ENCODE data around the gene GABRB1. TPM values are rescaled to one million over a fixed set of nuclear protein-coding genes. Genes with fewer than 3 reads are reported as not detected.

Gene GABRB1
- total RNA-seq, 1 donor = not detected

- Histone ChIP-seq H3K9me3 (ENCODE audit: low read depth, low read length) (no peaks in the 10 kb centered on the region), H3K27me3 (ENCODE audit: insufficient read depth, low read length) (no peaks in the 10 kb centered on the region), H3K4me1 (ENCODE audit: insufficient read depth, low read length) (no peaks in the 10 kb centered on the region), H3K4me3 (ENCODE audit: low read length) (no peak overlapping the region)
Measured at GRCh38 chr4:47315346-47315745, 284.0 kb downstream of the GABRB1 start.

- no peaks in the 10 kb centered on the region for H3K9me3 ChIP-seq (ENCODE audit: low read depth, low read length)
- H3K27me3 ChIP-seq (ENCODE audit: insufficient read depth, low read length) = peaks cover 3% of the 10 kb centered on the region
- no peaks in the 10 kb centered on the region for H3K4me1 ChIP-seq (ENCODE audit: insufficient read depth, low read length)
- H3K4me3 ChIP-seq (ENCODE audit: low read length) = no peak overlapping the region
Measured at GRCh38 chr4:47326025-47326424, 294.7 kb downstream of the GABRB1 start.

- Histone ChIP-seq H3K4me1 (ENCODE audit: insufficient read depth, low read length) (no peaks in the 10 kb centered on the region), H3K27me3 (ENCODE audit: insufficient read depth, low read length) (peaks cover 9% of the 10 kb centered on the region), H3K9me3 (ENCODE audit: low read depth, low read length) (no peaks in the 10 kb centered on the region), H3K4me3 (ENCODE audit: low read length) (no peak overlapping the region)
Measured at GRCh38 chr4:47330866-47331265, 299.5 kb downstream of the GABRB1 start.

GRCh38 chr4:47334652-47335051 lies 303.3 kb downstream of the GABRB1 start:
- no peak overlapping the region for H3K4me3 ChIP-seq (ENCODE audit: low read length)
- H3K4me1 ChIP-seq (ENCODE audit: insufficient read depth, low read length) = no peaks in the 10 kb centered on the region
- no peaks in the 10 kb centered on the region for H3K9me3 ChIP-seq (ENCODE audit: low read depth, low read length)
- H3K27me3 ChIP-seq (ENCODE audit: insufficient read depth, low read length) = peaks cover 6% of the 10 kb centered on the region

- Histone ChIP-seq H3K27me3 (ENCODE audit: insufficient read depth, low read length) (peaks cover 6% of the 10 kb centered on the region), H3K4me3 (ENCODE audit: low read length) (no peak overlapping the region), H3K9me3 (ENCODE audit: low read depth, low read length) (no peaks in the 10 kb centered on the region), H3K4me1 (ENCODE audit: insufficient read depth, low read length) (no peaks in the 10 kb centered on the region)
Measured at GRCh38 chr4:47337893-47338292, 306.5 kb downstream of the GABRB1 start.

GRCh38 chr4:47340914-47341313 lies 309.5 kb downstream of the GABRB1 start:
- Histone ChIP-seq H3K27me3 (ENCODE audit: insufficient read depth, low read length) (no peaks in the 10 kb centered on the region), H3K9me3 (ENCODE audit: low read depth, low read length) (no peaks in the 10 kb centered on the region), H3K4me1 (ENCODE audit: insufficient read depth, low read length) (no peaks in the 10 kb centered on the region), H3K4me3 (ENCODE audit: low read length) (no peak overlapping the region)

GRCh38 chr4:47342796-47343195 lies 311.4 kb downstream of the GABRB1 start:
- H3K4me3 ChIP-seq (ENCODE audit: low read length) = no peak overlapping the region
- H3K27me3 ChIP-seq (ENCODE audit: insufficient read depth, low read length) = peaks cover 3% of the 10 kb centered on the region
- no peaks in the 10 kb centered on the region for H3K9me3 ChIP-seq (ENCODE audit: low read depth, low read length)
- no peaks in the 10 kb centered on the region for H3K4me1 ChIP-seq (ENCODE audit: insufficient read depth, low read length)

- peaks cover 3% of the 10 kb centered on the region for H3K27me3 ChIP-seq (ENCODE audit: insufficient read depth, low read length)
- no peaks in the 10 kb centered on the region for H3K9me3 ChIP-seq (ENCODE audit: low read depth, low read length)
- no peak overlapping the region for H3K4me3 ChIP-seq (ENCODE audit: low read length)
- no peaks in the 10 kb centered on the region for H3K4me1 ChIP-seq (ENCODE audit: insufficient read depth, low read length)
Measured at GRCh38 chr4:47349326-47349725, 318.0 kb downstream of the GABRB1 start.

- Histone ChIP-seq H3K4me1 (ENCODE audit: insufficient read depth, low read length) (no peaks in the 10 kb centered on the region), H3K9me3 (ENCODE audit: low read depth, low read length) (no peaks in the 10 kb centered on the region), H3K27me3 (ENCODE audit: insufficient read depth, low read length) (peaks cover 4% of the 10 kb centered on the region), H3K4me3 (ENCODE audit: low read length) (no peak overlapping the region)
Measured at GRCh38 chr4:47355568-47355967, 324.2 kb downstream of the GABRB1 start.

- Histone ChIP-seq H3K9me3 (ENCODE audit: low read depth, low read length) (no peaks in the 10 kb centered on the region), H3K4me1 (ENCODE audit: insufficient read depth, low read length) (no peaks in the 10 kb centered on the region), H3K4me3 (ENCODE audit: low read length) (no peak overlapping the region), H3K27me3 (ENCODE audit: insufficient read depth, low read length) (peaks cover 4% of the 10 kb centered on the region)
Measured at GRCh38 chr4:47359891-47360290, 328.5 kb downstream of the GABRB1 start.

- Histone ChIP-seq H3K9me3 (ENCODE audit: low read depth, low read length) (no peaks in the 10 kb centered on the region), H3K27me3 (ENCODE audit: insufficient read depth, low read length) (peaks cover under 1% of the 10 kb centered on the region), H3K4me3 (ENCODE audit: low read length) (no peak overlapping the region), H3K4me1 (ENCODE audit: insufficient read depth, low read length) (no peaks in the 10 kb centered on the region)
Measured at GRCh38 chr4:47367761-47368160, 336.4 kb downstream of the GABRB1 start.

GRCh38 chr4:47368211-47368610 lies 336.8 kb downstream of the GABRB1 start:
- Histone ChIP-seq H3K4me3 (ENCODE audit: low read length) (no peak overlapping the region), H3K27me3 (ENCODE audit: insufficient read depth, low read length) (peaks cover 3% of the 10 kb centered on the region), H3K4me1 (ENCODE audit: insufficient read depth, low read length) (no peaks in the 10 kb centered on the region), H3K9me3 (ENCODE audit: low read depth, low read length) (no peaks in the 10 kb centered on the region)

- no peaks in the 10 kb centered on the region for H3K9me3 ChIP-seq (ENCODE audit: low read depth, low read length)
- H3K4me3 ChIP-seq (ENCODE audit: low read length) = no peak overlapping the region
Measured at GRCh38 chr4:47372561-47372960, 341.2 kb downstream of the GABRB1 start.

GRCh38 chr4:47373174-47373573 lies 341.8 kb downstream of the GABRB1 start:
- no peak overlapping the region for H3K4me3 ChIP-seq (ENCODE audit: low read length)
- H3K4me1 ChIP-seq (ENCODE audit: insufficient read depth, low read length) = no peaks in the 10 kb centered on the region
- H3K27me3 ChIP-seq (ENCODE audit: insufficient read depth, low read length) = peaks cover 3% of the 10 kb centered on the region
- no peaks in the 10 kb centered on the region for H3K9me3 ChIP-seq (ENCODE audit: low read depth, low read length)

More at GRCh38 chr4:47372561-47372960, 341.2 kb downstream of the GABRB1 start:
- Histone ChIP-seq H3K4me1 (ENCODE audit: insufficient read depth, low read length) (no peaks in the 10 kb centered on the region), H3K27me3 (ENCODE audit: insufficient read depth, low read length) (peaks cover 3% of the 10 kb centered on the region)

GRCh38 chr4:47373709-47374108 lies 342.3 kb downstream of the GABRB1 start:
- no peaks in the 10 kb centered on the region for H3K9me3 ChIP-seq (ENCODE audit: low read depth, low read length)
- no peaks in the 10 kb centered on the region for H3K4me1 ChIP-seq (ENCODE audit: insufficient read depth, low read length)
- H3K27me3 ChIP-seq (ENCODE audit: insufficient read depth, low read length) = peaks cover 3% of the 10 kb centered on the region
- H3K4me3 ChIP-seq (ENCODE audit: low read length) = no peak overlapping the region

GRCh38 chr4:47374477-47374876 lies 343.1 kb downstream of the GABRB1 start:
- Histone ChIP-seq H3K4me1 (ENCODE audit: insufficient read depth, low read length) (no peaks in the 10 kb centered on the region), H3K9me3 (ENCODE audit: low read depth, low read length) (no peaks in the 10 kb centered on the region), H3K27me3 (ENCODE audit: insufficient read depth, low read length) (peaks cover 3% of the 10 kb centered on the region), H3K4me3 (ENCODE audit: low read length) (no peak overlapping the region)

All from mononuclear cell (primary cell).